HG02571 (cell line): ENCODE measurements around the gene MAGI3.
"Not testable (repeated sequence)": the region's sequence is repeated elsewhere in the genome, so short reads cannot be mapped to it uniquely, and the experiment has no call there.

ENCODE experiments used
- ATAC-seq: cut with Tn5 transposase; IDR thresholded peaks from one replicate; pipeline ENCODE4 v1.9.1; 2021; ENCODE audit warnings: mild to moderate bottlenecking, moderate library complexity; ENCODE audit not compliant: unreplicated experiment

The MAGI3 gene

GRCh38 chr1:113438505-113439276 lies 48.4 kb downstream of the MAGI3 start:
- no peak for ATAC-seq

DNA sequence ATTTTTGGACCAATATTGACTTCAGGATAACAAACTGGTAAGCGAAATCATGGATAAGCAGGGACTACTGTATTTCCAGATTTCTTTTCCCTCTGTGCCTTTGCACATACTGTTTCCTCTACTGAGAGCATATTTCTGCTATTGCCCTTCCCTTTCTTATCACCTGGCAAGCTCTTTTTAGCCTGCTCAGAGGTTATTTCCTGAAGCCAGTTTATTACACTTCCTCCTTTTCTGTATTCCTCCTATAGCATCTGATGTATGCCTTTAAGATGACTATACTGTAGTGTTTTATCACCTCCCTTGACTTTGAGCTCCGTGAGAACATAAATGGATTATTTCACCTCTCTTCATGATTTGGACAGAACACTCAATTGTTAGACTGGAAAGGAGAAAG lies 49.0 kb downstream of the MAGI3 start:
- no peak for ATAC-seq

GRCh38 chr1:113442131-113442530 lies 51.8 kb downstream of the MAGI3 start:
- no peak for ATAC-seq

- ATAC-seq, result no peak
Observed at GRCh38 chr1:113444857-113445256, 54.5 kb downstream of the MAGI3 start.

DNA sequence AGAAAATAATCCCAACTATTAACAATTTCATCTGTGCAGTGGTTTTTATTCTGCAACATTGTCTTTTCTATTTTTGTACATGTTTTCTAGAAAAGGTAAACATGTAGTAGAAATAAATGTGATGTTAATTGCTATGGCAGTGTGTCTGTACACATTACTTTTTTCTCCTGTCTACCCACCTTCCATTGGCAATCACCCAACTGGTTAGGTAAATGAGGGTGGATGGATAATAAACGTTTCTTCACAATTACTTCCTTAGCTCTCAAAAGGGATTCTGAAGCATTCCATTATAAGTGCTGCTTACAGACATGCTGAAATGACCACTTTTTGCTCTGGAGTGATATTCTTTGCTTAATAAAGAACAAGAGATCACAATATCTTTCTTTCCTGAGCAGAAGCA lies 61.4 kb downstream of the MAGI3 start:
- no peak for ATAC-seq

DNA sequence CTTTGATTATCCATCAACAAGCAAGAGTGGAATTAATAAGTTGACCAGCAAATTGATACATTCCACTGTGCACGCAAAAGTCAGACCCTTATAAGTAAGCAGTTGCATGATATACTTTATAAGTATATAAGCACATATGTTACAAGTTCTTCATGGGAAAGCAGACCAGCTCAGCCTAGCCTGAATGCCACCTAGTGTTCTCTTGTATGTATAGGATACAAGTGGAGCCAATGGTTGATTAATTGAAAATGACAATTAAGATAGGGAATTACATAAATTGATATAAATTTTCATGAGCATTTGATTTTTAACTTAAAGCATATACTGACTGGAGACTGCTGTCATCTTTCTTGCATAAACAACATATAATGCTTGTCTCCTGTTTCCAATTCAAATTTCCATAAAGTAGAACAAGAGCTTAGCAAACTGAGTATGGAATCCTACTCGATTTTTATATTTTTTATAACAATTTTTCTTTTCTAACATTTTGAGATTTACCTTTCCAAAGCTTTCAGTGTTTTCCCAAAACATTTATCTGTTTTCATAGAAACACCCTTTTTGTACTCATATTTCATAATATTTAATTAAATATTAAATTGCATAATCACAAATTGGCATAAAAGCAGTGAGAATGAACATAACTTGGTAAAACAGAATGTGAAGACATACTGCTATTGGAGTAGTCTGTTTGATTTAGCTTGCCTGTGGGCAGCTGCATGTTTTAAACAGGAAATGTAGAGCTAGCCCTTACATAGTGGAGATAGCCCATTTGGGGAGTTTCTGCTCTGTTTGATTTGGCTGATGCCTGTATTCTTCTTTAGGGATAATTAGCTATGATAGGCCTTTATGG lies 62.8 kb downstream of the MAGI3 start:
- ATAC-seq, result no peak

DNA sequence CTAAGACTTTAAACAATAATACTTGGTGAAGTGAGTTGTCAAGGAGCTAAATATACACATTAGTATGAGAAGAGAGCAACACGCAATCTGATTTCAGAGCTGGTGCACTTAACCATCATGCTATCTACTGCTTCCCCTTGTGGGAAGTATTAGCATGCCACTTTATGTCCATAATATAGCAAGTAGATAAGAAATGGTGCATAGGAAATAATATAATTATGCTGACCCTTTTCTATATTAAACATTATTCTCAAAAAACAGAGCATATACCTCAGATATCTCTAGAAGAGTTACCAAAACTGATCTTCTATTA lies 63.4 kb downstream of the MAGI3 start:
- ATAC-seq, result no peak

- ATAC-seq, result no peak
Observed at GRCh38 chr1:113455374-113455773, 65.1 kb downstream of the MAGI3 start.

DNA sequence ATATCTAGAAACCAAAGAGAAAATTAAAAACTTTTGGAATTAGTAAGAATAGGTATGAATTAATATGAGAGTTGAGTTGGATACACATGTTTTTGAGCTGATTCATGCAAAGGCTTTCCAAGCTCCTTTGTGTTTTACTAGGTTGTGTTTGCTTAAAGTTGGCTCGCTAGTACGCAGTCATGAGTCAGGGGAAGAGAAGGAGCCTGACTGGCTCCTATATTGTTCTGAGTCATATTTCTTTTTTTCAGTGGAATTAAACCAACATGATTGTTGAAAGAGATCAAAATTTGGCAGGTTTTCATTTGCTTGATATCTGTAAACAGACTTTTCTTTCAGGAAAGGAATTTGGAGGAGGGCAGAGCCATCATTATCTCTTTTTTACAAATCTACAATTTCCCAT lies 66.7 kb downstream of the MAGI3 start:
- no peak for ATAC-seq

DNA sequence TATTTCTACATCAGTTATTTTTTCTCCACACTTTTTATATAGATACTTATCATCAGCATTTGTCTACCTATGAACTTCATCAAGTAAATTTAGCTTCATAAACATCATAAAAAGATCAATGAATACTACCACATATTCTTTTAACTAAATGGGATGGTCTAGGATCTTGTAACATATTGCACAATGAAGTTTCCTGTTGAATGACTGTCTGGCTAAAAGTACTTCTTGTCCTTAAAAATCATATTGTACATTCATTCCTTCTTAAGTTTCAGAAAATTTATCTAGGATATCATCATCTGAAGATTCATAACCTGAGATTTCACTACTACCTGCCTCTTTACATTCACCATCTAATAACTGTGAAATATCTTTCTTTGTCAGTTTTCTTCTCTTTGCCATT lies 69.0 kb downstream of the MAGI3 start:
- no peak for ATAC-seq

DNA sequence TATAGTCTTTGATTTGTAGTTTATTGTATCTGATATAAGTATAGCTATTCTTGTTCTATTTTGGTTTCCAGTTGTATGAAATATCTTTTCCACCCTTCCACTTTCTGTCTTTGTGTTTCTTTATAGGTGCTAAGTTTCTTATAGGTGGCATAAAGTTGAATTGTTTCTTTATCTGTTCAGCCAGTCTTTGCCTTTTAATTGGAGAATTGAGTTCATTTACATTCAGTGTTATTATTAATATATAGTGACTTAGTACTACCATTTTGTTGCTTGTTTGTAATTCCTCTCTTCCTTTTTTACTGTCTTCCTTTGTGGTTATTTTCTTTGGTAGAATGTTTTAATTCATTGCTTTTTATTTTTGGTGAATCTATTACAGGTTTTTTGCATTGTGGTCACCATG lies 77.7 kb downstream of the MAGI3 start:
- no peak for ATAC-seq

DNA sequence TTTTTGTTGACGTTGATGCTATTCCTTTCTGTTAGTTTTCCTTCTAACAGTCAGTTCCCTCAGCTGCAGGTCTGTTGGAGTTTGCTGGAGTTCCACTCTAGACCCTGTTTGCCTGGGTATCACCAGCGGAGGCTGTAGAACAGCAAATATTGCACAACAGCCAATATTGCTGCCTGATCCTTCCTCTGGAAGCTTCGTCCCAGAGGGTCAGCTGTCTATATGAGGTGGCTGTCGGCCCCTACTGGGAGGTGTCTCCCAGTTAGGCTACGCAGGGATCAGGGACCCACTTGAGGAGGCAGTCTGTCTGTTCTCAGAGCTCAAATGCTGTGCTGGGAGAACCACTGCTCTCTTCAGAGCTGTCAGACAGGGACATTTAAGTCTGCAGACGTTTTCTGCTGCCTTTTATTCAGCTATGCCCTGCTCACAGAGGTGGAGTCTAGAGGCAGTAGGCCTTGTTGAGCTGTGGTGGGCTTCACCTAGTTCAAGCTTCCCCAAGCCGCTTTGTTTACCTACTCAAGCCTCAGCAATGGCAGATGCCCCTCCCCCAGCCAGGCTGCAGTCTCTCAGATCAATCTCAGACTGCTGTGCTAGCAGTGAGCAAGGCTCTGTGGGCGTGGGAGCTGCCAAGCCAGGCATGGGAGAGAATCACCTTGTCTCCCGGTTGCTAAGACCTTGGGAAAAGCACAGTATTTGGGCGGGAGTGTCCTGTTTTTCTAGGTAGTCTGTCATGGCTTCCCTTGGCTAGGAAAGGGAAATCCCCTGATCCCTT lies 88.3 kb downstream of the MAGI3 start:
- ATAC-seq, result not testable (repeated sequence)

DNA sequence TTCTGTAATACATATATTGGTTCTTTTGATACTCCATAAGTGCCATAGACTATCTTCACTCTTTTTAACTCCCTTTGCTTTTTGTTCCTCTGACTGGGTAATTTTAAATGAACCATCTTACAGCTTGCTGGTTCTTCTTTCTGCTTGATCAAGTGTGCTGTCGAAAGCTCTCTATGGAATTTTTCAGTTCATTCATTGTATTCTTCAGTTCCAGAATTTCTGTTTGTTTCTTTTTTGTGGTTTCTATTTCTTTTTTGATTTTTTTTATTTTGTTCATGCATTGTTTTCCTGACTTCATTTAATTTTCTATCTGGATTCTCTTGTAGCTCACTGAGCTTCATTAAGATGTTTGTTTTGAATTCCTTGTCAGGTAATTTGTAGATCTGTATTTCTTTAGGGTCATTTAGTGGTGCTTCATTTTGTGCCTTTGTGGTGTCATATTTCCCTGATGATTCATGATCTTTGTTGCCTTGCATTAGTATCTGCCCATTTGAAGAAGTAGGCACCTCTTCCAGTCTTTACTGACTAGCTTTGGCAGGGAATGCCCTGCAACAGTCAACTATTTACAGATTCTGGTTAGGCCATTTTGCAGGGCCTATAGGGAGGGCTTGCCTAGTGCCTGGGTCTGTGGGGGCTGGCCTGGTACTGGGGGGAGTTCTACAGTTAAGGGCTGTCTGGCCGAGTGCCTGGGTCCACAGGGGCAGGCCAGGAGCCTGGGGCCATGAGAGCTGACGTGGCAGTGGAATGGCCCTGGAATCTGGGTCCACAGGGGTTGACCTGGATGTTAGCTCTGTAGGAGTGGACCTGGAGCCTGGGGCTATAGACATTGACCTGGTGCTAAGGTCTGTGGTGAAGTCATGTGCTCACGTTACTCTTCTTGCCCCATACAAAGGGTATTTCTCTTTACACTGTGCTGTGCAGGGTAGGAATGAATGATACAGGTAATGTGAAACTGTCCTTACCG lies 89.7 kb downstream of the MAGI3 start:
- no peak for ATAC-seq

DNA sequence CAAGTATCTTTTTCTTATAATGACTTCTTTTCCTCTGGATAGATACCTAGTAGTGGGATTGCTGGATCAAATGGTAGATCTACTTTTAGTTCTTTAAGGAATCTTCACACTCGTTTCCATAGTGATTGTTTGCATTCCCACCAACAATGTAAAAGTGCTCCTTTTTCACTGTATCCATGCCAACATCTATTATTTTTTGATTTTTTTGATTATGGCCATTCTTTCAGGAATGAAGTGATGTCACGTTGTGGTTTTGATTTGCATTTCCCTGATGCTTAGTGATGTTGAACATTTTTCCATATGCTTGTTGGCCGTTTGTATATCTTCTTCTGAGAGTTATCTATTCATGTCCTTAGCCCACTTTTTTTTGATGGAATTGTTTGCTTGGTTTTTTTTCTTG lies 94.8 kb downstream of the MAGI3 start:
- not testable (repeated sequence) for ATAC-seq

DNA sequence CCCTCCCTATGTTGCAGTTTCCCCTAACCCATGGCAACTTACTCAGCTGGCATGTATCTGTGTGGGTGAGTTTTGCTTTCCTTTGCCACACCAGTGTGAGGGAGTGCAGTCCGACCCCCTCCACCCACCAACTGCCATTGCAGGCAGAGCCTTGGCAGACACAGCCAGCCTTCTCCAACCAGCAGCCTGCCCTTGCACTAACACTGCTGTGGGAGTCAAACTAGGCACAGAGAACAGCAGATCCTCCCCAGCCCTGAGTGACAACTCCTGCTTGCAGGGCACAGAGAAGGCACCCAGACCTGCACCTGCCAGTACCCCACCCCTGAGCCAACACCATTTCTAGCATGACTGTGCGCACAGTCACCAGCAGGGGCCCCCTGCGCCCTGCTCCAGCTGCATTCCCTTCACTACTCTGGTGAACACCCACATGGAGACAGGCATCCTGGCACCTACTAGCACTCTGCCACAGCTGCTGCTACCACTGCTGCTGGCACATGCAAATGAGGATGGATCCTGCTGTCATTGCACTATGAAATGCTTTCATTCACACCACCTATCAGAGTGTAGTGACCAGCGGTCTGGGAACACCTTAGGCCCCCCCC lies 98.4 kb downstream of the MAGI3 start:
- no peak for ATAC-seq

DNA sequence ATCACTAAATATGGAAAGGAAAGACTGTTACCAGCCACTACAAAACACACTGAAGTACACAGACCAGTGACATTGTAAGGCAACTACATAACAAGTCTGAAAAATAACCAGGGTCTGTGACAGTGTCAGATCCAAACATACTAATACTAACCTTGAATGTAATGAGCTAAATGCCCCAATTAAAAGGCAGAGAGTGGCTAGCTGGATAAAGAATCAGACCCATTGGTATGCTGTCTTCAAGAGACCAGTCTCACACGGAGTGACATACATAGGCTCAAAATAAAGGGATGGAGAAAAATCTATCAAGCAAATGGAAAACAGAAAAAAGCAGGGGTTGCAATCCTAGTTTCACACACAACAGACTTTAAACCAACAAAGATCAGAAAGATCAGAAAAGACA lies 100.1 kb downstream of the MAGI3 start:
- ATAC-seq, result no peak

- ATAC-seq, result no peak
Observed at GRCh38 chr1:113493533-113493932, 103.2 kb downstream of the MAGI3 start.

DNA sequence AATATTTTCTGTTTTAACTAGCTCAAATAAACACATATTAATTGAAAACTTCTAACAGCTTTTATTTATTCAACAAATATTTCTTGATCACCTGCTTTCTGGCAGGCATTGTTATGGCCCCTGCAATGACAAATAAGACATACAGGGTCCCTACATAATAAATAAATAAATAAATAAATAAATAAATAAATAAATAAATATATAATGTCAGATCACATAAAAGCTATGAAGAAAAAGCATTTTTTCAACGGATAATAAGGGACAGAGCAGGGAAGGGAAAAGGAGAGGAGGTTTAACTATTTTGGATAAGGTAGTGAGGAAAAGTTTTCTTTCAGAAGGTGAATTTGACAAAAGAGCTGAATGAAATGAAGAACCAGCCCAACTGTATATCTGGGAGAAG lies 115.0 kb downstream of the MAGI3 start:
- no peak for ATAC-seq

- ATAC-seq, result no peak
Observed at GRCh38 chr1:113507552-113508214, 117.4 kb downstream of the MAGI3 start.
